H9 (cell line): ENCODE data around the gene CERS6. TPM values are rescaled to one million over a fixed set of nuclear protein-coding genes. Genes with fewer than 3 reads are reported as not detected.

Experiments used
- DNase-seq: peaks from one replicate; pipeline ENCODE4 v3.0.0-alpha.2; 2017
- H2AFZ ChIP-seq: one replicate; pipeline ENCODE4 v1.6.1; 2013; ENCODE audit warnings: mild to moderate bottlenecking, low read length, control low read depth, moderate library complexity
- H2AK5ac ChIP-seq: 2 replicates; pipeline ENCODE4 v1.6.1; 2013; ENCODE audit warnings: low read length, control low read depth, mixed read lengths; ENCODE audit not compliant: insufficient read length
- H2BK120ac ChIP-seq: one replicate; pipeline ENCODE4 v1.6.1; 2013; ENCODE audit warnings: low read depth, mild to moderate bottlenecking, low read length, control low read depth, inconsistent platforms; ENCODE audit not compliant: poor library complexity, severe bottlenecking
- H2BK12ac ChIP-seq: 2 replicates; pipeline ENCODE4 v1.6.1; 2013; ENCODE audit warnings: low read length, control low read depth, mixed read lengths, low read depth; ENCODE audit not compliant: insufficient read length
- H2BK15ac ChIP-seq: 2 replicates; pipeline ENCODE4 v1.6.1; 2013; ENCODE audit warnings: low read depth, low read length, control low read depth
- H2BK20ac ChIP-seq: one replicate; pipeline ENCODE4 v1.6.1; 2013; ENCODE audit warnings: low read depth, mild to moderate bottlenecking, low read length, control low read depth, inconsistent platforms; ENCODE audit not compliant: poor library complexity, severe bottlenecking
- H2BK5ac ChIP-seq: 2 replicates; pipeline ENCODE4 v1.6.1; 2013; ENCODE audit warnings: low read length, control low read depth, mixed read lengths; ENCODE audit not compliant: insufficient read length
- H3K14ac ChIP-seq: 2 replicates; pipeline ENCODE4 v1.6.1; 2013; ENCODE audit warnings: low read length, control low read depth; ENCODE audit not compliant: insufficient read depth
- H3K18ac ChIP-seq: 2 replicates; pipeline ENCODE4 v1.6.1; 2013; ENCODE audit warnings: low read depth, mild to moderate bottlenecking, mixed read lengths, low read length, control low read depth; ENCODE audit not compliant: insufficient read length
- H3K23ac ChIP-seq: 2 replicates; pipeline ENCODE4 v1.6.1; 2013; ENCODE audit warnings: low read length, control low read depth, mixed read lengths, low read depth; ENCODE audit not compliant: insufficient read length
- H3K23me2 ChIP-seq: 2 replicates; pipeline ENCODE4 v1.6.1; 2013; ENCODE audit warnings: low read depth, mild to moderate bottlenecking, mixed read lengths, low read length, control low read depth; ENCODE audit not compliant: insufficient read length, poor library complexity, severe bottlenecking
- H3K27ac ChIP-seq: 2 replicates; pipeline ENCODE4 v1.5.1; 2013; ENCODE audit warnings: low read length, control low read depth, mixed read lengths, low read depth; ENCODE audit not compliant: insufficient read length
- H3K27me3 ChIP-seq: 2 replicates; pipeline ENCODE4 v1.6.1; 2013; ENCODE audit warnings: low read length, control low read depth, inconsistent platforms; ENCODE audit not compliant: insufficient read depth
- H3K4ac ChIP-seq: 2 replicates; pipeline ENCODE4 v1.6.1; 2013; ENCODE audit warnings: low read depth, mild to moderate bottlenecking, control low read depth, inconsistent platforms, low read length, moderate library complexity
- H3K4me1 ChIP-seq: 2 replicates; pipeline ENCODE4 v1.6.1; 2013; ENCODE audit warnings: low read length, control low read depth, inconsistent platforms; ENCODE audit not compliant: insufficient read depth
- H3K4me2 ChIP-seq: 2 replicates; pipeline ENCODE4 v1.6.1; 2013; ENCODE audit warnings: low read length, control low read depth, mixed read lengths; ENCODE audit not compliant: insufficient read length, insufficient read depth
- H3K56ac ChIP-seq: 2 replicates; pipeline ENCODE4 v1.6.1; 2013; ENCODE audit warnings: low read depth, mild to moderate bottlenecking, mixed read lengths, low read length, control low read depth; ENCODE audit not compliant: insufficient read length
- H3K79me1 ChIP-seq: 2 replicates; pipeline ENCODE4 v1.6.1; 2013; ENCODE audit warnings: low read depth, mild to moderate bottlenecking, moderate library complexity, low read length, control low read depth, inconsistent platforms; ENCODE audit not compliant: insufficient read depth, poor library complexity, severe bottlenecking
- H3K79me2 ChIP-seq: 2 replicates; pipeline ENCODE4 v1.6.1; 2013; ENCODE audit warnings: low read length, control low read depth, inconsistent platforms; ENCODE audit not compliant: insufficient read depth
- H3K9ac ChIP-seq: 2 replicates; pipeline ENCODE4 v1.6.1; 2013; ENCODE audit warnings: low read length, control low read depth, mixed read lengths; ENCODE audit not compliant: insufficient read length; ENCODE audit errors: extremely low read depth
- H3K9me3 ChIP-seq: one replicate; pipeline ENCODE4 v1.6.1; 2013; ENCODE audit warnings: low read depth, low read length, inconsistent platforms; ENCODE audit not compliant: control insufficient read depth
- H3T11ph ChIP-seq: one replicate; pipeline ENCODE4 v1.6.1; 2013; ENCODE audit warnings: mild to moderate bottlenecking, low read length, control low read depth, inconsistent platforms
- H4K20me1 ChIP-seq: one replicate; pipeline ENCODE4 v1.6.1; 2013; ENCODE audit not compliant: control insufficient read depth, insufficient read length, insufficient read depth
- H4K5ac ChIP-seq: 2 replicates; pipeline ENCODE4 v1.6.1; 2013; ENCODE audit warnings: low read depth, mild to moderate bottlenecking, mixed read lengths, low read length, control low read depth; ENCODE audit not compliant: insufficient read length
- H4K8ac ChIP-seq: replicated peaks from 2 replicates; pipeline ENCODE4 v1.6.1; 2013; ENCODE audit warnings: low read length, control low read depth, mixed read lengths, low read depth; ENCODE audit not compliant: insufficient read length
- H4K91ac ChIP-seq: 2 replicates; pipeline ENCODE4 v1.6.1; 2013; ENCODE audit warnings: low read depth, mild to moderate bottlenecking, moderate library complexity, mixed read lengths, low read length, control low read depth; ENCODE audit not compliant: insufficient read length
- H3K27ac Mint-ChIP-seq, 3 experiments: 2 replicates in 2 of 3; 3 replicates in 1 of 3; pipeline ENCODE4 v1.8.0; 2020 to 2021; ENCODE audit warnings: mixed read lengths in 3 of 3, mild to moderate bottlenecking in 1 of 3, moderate library complexity in 1 of 3
- H3K27me3 Mint-ChIP-seq: 2 replicates; pipeline ENCODE4 v1.8.0; 2021; ENCODE audit warnings: low read depth, mild to moderate bottlenecking, moderate library complexity, mixed read lengths
- H3K36me3 Mint-ChIP-seq, 3 experiments: 2 replicates in 2 of 3; 3 replicates in 1 of 3; pipeline ENCODE4 v1.8.0; 2020 to 2021; ENCODE audit warnings: low read depth in 3 of 3, mixed read lengths in 3 of 3; ENCODE audit not compliant: insufficient read depth in 1 of 3
- H3K4me1 Mint-ChIP-seq, 2 experiments: 2 replicates each; pipeline ENCODE4 v1.8.0; 2020; ENCODE audit warnings: mixed read lengths in 2 of 2
- H3K4me3 Mint-ChIP-seq, 2 experiments: 2 replicates in 1 of 2; 3 replicates in 1 of 2; pipeline ENCODE4 v1.8.0; 2020 to 2021; ENCODE audit warnings: mild to moderate bottlenecking in 2 of 2, mixed read lengths in 2 of 2, moderate library complexity in 1 of 2
- H3K9me3 Mint-ChIP-seq, 2 experiments: 2 replicates in 1 of 2; 3 replicates in 1 of 2; pipeline ENCODE4 v1.8.0; 2020; ENCODE audit warnings: mild to moderate bottlenecking in 2 of 2, mixed read lengths in 2 of 2, moderate library complexity in 1 of 2
- WGBS: extraction: QIAGEN DNeasy Blood & Tissue Kit; methylation state at CpG from one replicate; pipeline ENCODE4 v1.1.7; 2013; ENCODE audit warnings: missing lambda C conversion rate, low lambda C conversion rate, mixed read lengths; ENCODE audit not compliant: insufficient read length; ENCODE audit errors: extremely low coverage; 5-methylcytosine and 5-hydroxymethylcytosine counted together
- total RNA-seq: library from RNA; stranded (reverse); gene quantifications from 2 replicates; pipeline ENCODE4 v1.2.1, GENCODE V29; 2021
- TF ChIP-seq, protein P1 (sequence below): fragments of 200-600 bp; sonication (generic); conservative IDR thresholded peaks from 3 replicates; pipeline ENCODE4 v1.8.0; 2021; ENCODE audit warnings: antibody characterized with exemption, mild to moderate bottlenecking

CERS6 gene
- total RNA-seq, 1 experiment from 2014 or later = 17.7 TPM

DNA sequence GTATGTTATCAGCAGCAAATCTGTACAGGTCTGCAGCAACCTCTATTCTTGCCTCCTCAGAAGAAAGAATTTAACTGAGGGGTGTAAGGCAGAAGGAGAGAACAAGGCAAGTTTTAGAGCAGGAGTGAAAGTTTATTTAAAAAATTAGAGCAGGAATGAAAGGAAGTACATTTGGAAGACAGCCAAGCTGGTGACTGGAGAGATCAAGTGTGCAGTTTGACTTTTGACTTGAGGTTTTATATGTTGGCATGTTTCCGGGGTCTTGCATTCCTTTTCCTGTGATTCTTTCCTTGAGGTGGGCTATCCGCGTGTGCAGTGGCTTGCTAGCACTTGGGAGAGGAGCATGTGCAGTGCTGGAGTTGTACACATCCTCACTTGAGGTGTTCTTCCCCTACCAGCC, 16.5 kb upstream of the CERS6 start:
- Histone ChIP-seq H2BK5ac (no peak overlapping the region), H3K23me2 (no peaks in the 10 kb centered on the region), H3K14ac (no peak overlapping the region), H3K27me3 (no peaks in the 10 kb centered on the region), H3K79me1 (no peaks in the 10 kb centered on the region), H3K4me2 (no peak overlapping the region), H3K79me2 (no peaks in the 10 kb centered on the region), H3K9me3 (no peaks in the 10 kb centered on the region), H4K91ac (no peak overlapping the region), H2BK12ac (no peak overlapping the region), H4K8ac (no peak overlapping the region), H3T11ph (no peak overlapping the region), H3K4me1 (no peaks in the 10 kb centered on the region), H3K27ac (no peak overlapping the region), H2AFZ (no peak overlapping the region), H2AK5ac (no peak overlapping the region), H2BK120ac (no peak overlapping the region), H3K4ac (no peak overlapping the region), H4K5ac (no peak overlapping the region), H3K18ac (no peak overlapping the region), H3K56ac (no peak overlapping the region), H2BK15ac (no peak overlapping the region), H3K9ac (no peak overlapping the region), H3K23ac (no peak overlapping the region), H2BK20ac (no peak overlapping the region), H4K20me1 (no peaks in the 10 kb centered on the region)
- TF ChIP-seq, protein P1, sequence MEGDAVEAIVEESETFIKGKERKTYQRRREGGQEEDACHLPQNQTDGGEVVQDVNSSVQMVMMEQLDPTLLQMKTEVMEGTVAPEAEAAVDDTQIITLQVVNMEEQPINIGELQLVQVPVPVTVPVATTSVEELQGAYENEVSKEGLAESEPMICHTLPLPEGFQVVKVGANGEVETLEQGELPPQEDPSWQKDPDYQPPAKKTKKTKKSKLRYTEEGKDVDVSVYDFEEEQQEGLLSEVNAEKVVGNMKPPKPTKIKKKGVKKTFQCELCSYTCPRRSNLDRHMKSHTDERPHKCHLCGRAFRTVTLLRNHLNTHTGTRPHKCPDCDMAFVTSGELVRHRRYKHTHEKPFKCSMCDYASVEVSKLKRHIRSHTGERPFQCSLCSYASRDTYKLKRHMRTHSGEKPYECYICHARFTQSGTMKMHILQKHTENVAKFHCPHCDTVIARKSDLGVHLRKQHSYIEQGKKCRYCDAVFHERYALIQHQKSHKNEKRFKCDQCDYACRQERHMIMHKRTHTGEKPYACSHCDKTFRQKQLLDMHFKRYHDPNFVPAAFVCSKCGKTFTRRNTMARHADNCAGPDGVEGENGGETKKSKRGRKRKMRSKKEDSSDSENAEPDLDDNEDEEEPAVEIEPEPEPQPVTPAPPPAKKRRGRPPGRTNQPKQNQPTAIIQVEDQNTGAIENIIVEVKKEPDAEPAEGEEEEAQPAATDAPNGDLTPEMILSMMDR = no peak
- no peaks in the 10 kb centered on the region; a peak in 1 of 7 replicates for H3K36me3 Mint-ChIP-seq
- H3K9me3 Mint-ChIP-seq = no peaks in the 10 kb centered on the region
- DNase-seq = no peak
- WGBS = no CpG with 5 or more reads among the region's 3 CpGs
- H3K27me3 Mint-ChIP-seq = no peaks in the 10 kb centered on the region
- peaks cover 0 to 6% of the 10 kb centered on the region in 2 experiments; a peak in 1 of 4 replicates for H3K4me1 Mint-ChIP-seq
- H3K4me3 Mint-ChIP-seq = no peak overlapping the region
- no peak overlapping the region for H3K27ac Mint-ChIP-seq
